RPMI8226 (cell line): ENCODE data around the gene LRRC8B.
"Not testable (repeated sequence)": the region's sequence is repeated elsewhere in the genome, so short reads cannot be mapped to it uniquely, and the experiment has no call there.

Source experiments
- DNase-seq: peaks from one replicate; pipeline ENCODE4 v3.0.0-alpha.2; 2015

Gene LRRC8B

GRCh38 chr1:89524369-89525168 is at the start of gene LRRC8B:
LRRC8B (plus strand) TSS chr1:89524829; CDS start chr1:89582651, 57,822 bp downstream.
- peak; percentile 89 for DNase-seq

- no peak for DNase-seq
Measured at GRCh38 chr1:89475269-89475668, 49.4 kb upstream of the LRRC8B start.

GRCh38 chr1:89476072-89476471 is 48.6 kb upstream of the LRRC8B start:
- DNase-seq: no peak

- DNase-seq: peak; percentile 73
Measured at GRCh38 chr1:89483010-89483756, 41.4 kb upstream of the LRRC8B start.

- DNase-seq: no peak
Measured at GRCh38 chr1:89483757-89484077, 40.9 kb upstream of the LRRC8B start.

GRCh38 chr1:89484092-89485038 is 40.3 kb upstream of the LRRC8B start:
- DNase-seq: peak; percentile 3

GRCh38 chr1:89487972-89488371 is 36.7 kb upstream of the LRRC8B start:
- peak; percentile 5 for DNase-seq

- DNase-seq: no peak
Measured at GRCh38 chr1:89489047-89489729, 35.4 kb upstream of the LRRC8B start.

GRCh38 chr1:89490389-89490788 is 34.2 kb upstream of the LRRC8B start:
- DNase-seq: no peak

GRCh38 chr1:89499320-89499719 is 25.3 kb upstream of the LRRC8B start:
- DNase-seq: no peak

GRCh38 chr1:89502042-89502441 is 22.6 kb upstream of the LRRC8B start:
- DNase-seq: no peak

GRCh38 chr1:89502895-89503294 is 21.7 kb upstream of the LRRC8B start:
- DNase-seq: no peak

- no peak for DNase-seq
Measured at GRCh38 chr1:89503690-89504089, 20.9 kb upstream of the LRRC8B start.

GRCh38 chr1:89510061-89510460 is 14.6 kb upstream of the LRRC8B start:
- DNase-seq: not testable (repeated sequence)

GRCh38 chr1:89512996-89513720 is 11.5 kb upstream of the LRRC8B start:
- DNase-seq: no peak

- DNase-seq: no peak
Measured at GRCh38 chr1:89516055-89516454, 8.6 kb upstream of the LRRC8B start.

- DNase-seq: no peak
Measured at GRCh38 chr1:89518221-89518631, 6.4 kb upstream of the LRRC8B start.

GRCh38 chr1:89519779-89520358 is 4.8 kb upstream of the LRRC8B start:
- peak; percentile 17 for DNase-seq

- not testable (repeated sequence) for DNase-seq
Measured at GRCh38 chr1:89521977-89522376, 2.7 kb upstream of the LRRC8B start.

- no peak for DNase-seq
Measured at GRCh38 chr1:89523572-89524368, 859 bp upstream of the LRRC8B start.
